ENCODE results near the gene ASZ1.

Gene ASZ1

DNA sequence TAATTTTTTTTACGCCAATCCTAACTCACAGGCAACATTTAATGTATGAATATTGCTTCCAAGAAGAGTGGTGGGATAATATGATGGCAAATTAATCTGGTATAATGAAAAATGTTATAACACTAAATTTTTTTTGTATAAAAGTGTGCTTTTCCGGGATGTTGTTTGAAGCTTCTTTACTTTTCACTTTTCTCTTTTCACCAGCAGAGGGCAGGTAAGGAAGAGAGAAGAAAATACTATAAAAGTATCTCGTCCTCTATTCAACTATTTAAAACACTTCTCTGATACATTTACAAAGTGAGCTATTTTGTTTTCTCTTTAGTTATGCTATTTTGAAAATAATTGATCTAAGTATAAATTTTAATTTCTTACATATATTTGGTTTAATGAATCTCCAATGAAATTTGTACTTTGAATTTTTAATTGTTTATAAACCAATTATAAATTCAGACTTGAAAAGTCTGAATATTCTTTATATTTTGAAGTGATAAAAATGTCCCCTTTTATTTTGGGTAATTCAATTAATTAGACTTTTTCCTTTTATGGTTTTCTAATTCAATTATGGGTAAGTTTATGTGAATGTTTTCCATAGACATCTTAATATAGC lies 31.8 kb upstream of the ASZ1 start:
- no peak for DNase-seq (ENCODE audit: low read depth)
- TF ChIP-seq CTCF (IDR thresholded peaks at IDR 0.05; ENCODE audit: low read depth, low read length, missing control alignments): peak; percentile 54
- no peak overlapping the region for H3K4me3 ChIP-seq (ENCODE audit: low read depth, low read length)

- DNase-seq (ENCODE audit: low read depth): no peak
- H3K4me3 ChIP-seq (ENCODE audit: low read depth, low read length): no peak overlapping the region
- TF ChIP-seq CTCF (IDR thresholded peaks at IDR 0.05; ENCODE audit: low read depth, low read length, missing control alignments): no peak
Measured at GRCh38 chr7:117448655-117449054, 21.4 kb upstream of the ASZ1 start.

DNA sequence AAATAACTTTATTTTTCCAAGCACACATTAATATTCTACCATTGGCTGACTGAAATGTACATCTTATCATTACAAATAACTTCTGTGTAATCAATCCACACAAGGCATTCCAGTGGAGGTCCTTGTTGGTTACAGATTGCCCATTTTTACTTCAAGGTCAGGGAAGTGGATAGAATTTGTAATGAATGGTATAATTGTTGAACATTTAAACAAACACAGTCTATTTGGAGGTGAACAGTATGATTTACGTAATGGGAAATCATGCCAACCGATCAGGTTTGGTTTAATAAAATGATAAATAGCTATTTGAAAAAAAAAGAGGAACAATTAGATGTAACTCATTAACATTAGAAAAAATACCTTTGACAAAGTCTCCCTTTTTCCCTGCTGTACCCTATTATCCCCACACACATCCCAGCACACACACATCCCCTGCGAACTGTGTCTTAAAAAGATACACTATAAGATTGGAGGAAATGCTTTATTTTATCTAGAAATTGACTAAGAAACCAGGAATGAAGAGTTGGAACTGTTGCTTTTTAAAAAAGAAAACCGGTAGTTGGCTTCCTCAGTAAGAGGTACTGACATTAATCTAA lies 19.0 kb upstream of the ASZ1 start:
- TF ChIP-seq CTCF (IDR thresholded peaks at IDR 0.05; ENCODE audit: low read depth, low read length, missing control alignments): no peak
- DNase-seq (ENCODE audit: low read depth): no peak
- no peak overlapping the region for H3K4me3 ChIP-seq (ENCODE audit: low read depth, low read length)

GRCh38 chr7:117445206-117445605 lies 17.9 kb upstream of the ASZ1 start:
- TF ChIP-seq CTCF (IDR thresholded peaks at IDR 0.05; ENCODE audit: low read depth, low read length, missing control alignments): no peak
- DNase-seq (ENCODE audit: low read depth): no peak
- H3K4me3 ChIP-seq (ENCODE audit: low read depth, low read length): no peak overlapping the region

GRCh38 chr7:117444646-117445045 lies 17.4 kb upstream of the ASZ1 start:
- H3K4me3 ChIP-seq (ENCODE audit: low read depth, low read length): no peak overlapping the region
- TF ChIP-seq CTCF (IDR thresholded peaks at IDR 0.05; ENCODE audit: low read depth, low read length, missing control alignments): no peak
- no peak for DNase-seq (ENCODE audit: low read depth)

GRCh38 chr7:117435475-117436043 lies 8.3 kb upstream of the ASZ1 start:
- TF ChIP-seq CTCF (IDR thresholded peaks at IDR 0.05; ENCODE audit: low read depth, low read length, missing control alignments): no peak
- no peak overlapping the region for H3K4me3 ChIP-seq (ENCODE audit: low read depth, low read length)
- DNase-seq (ENCODE audit: low read depth): peak; percentile 36

All from GM12864 (cell line).